SK-N-MC (cell line): ENCODE measurements around the gene SUFU.
"Not testable (repeated sequence)": the region's sequence is repeated elsewhere in the genome, so short reads cannot be mapped to it uniquely, and the experiment has no call there.

Source experiments
- DNase-seq: peaks from one replicate; pipeline ENCODE4 v3.0.0-alpha.2; 2011; ENCODE audit warnings: low read depth, low spot score
- H3K27ac ChIP-seq: fragments of 200-600 bp; sonication (generic); 2 replicates; pipeline ENCODE4 v1.5.1; 2016; ENCODE audit warnings: mixed run types
- H3K36me3 ChIP-seq: fragments of 200-600 bp; sonication (generic); 2 replicates; pipeline ENCODE4 v1.6.1; 2017; ENCODE audit warnings: antibody characterized with exemption, low read length, mixed read lengths; ENCODE audit not compliant: insufficient read depth
- H3K4me3 ChIP-seq: fragments of 200-600 bp; sonication (generic); 2 replicates; pipeline ENCODE4 v1.5.1; 2016
- H3K9ac ChIP-seq: fragments of 200-600 bp; sonication (generic); 2 replicates; pipeline ENCODE4 v1.8.0; 2017; ENCODE audit warnings: mixed run types, mixed read lengths; ENCODE audit not compliant: insufficient read length
- H3K9me3 ChIP-seq: fragments of 200-600 bp; sonication (generic); 2 replicates; pipeline ENCODE4 v1.6.1; 2017; ENCODE audit warnings: low read depth, mild to moderate bottlenecking, antibody characterized with exemption, low read length, moderate library complexity, mixed read lengths
- EZH2 ChIP-seq: fragments of 200-600 bp; sonication (generic); IDR thresholded peaks from one replicate; pipeline ENCODE4 v1.6.1; 2017; ENCODE audit warnings: antibody characterized with exemption
- FOXP2 ChIP-seq: optimal IDR thresholded peaks from 2 replicates; pipeline ENCODE3; 2011; ENCODE audit warnings: mild to moderate bottlenecking, moderate library complexity; ENCODE audit not compliant: insufficient read depth; ENCODE audit errors: extremely low read length, control extremely low read depth
- POLR2AphosphoS5 ChIP-seq: IDR thresholded peaks from 2 replicates; pipeline ENCODE4 v1.6.1; 2012; ENCODE audit warnings: mild to moderate bottlenecking, low read depth, low read length, borderline replicate concordance

The SUFU gene

GRCh38 chr10:102517553-102517952 lies 13.8 kb downstream of the SUFU start:
- H3K4me3 ChIP-seq = no peak overlapping the region
- H3K27ac ChIP-seq = no peak overlapping the region
- no peak for DNase-seq
- H3K9me3 ChIP-seq = no peaks in the 10 kb centered on the region
- no peak overlapping the region for H3K9ac ChIP-seq
- TF ChIP-seq FOXP2 = no peak
- H3K36me3 ChIP-seq = peaks cover 1% of the 10 kb centered on the region; the same call in 1 of the 2 replicates

GRCh38 chr10:102519246-102519825 lies 15.6 kb downstream of the SUFU start:
- Histone ChIP-seq H3K36me3 (no peaks in the 10 kb centered on the region), H3K9ac (no peak overlapping the region)

GRCh38 chr10:102522874-102523249 lies 19.1 kb downstream of the SUFU start:
- no peak overlapping the region for H3K27ac ChIP-seq
- H3K9me3 ChIP-seq = no peaks in the 10 kb centered on the region
- TF ChIP-seq FOXP2 = no peak
- TF ChIP-seq POLR2AphosphoS5 = no peak
- no peak overlapping the region for H3K9ac ChIP-seq
- no peaks in the 10 kb centered on the region for H3K36me3 ChIP-seq
- no peak for DNase-seq
- no peak overlapping the region for H3K4me3 ChIP-seq

More at GRCh38 chr10:102519246-102519825, 15.6 kb downstream of the SUFU start:
- Histone ChIP-seq H3K4me3 (no peak overlapping the region), H3K27ac (no peak overlapping the region), H3K9me3 (no peaks in the 10 kb centered on the region)
- TF ChIP-seq EZH2 = no peak
- TF ChIP-seq FOXP2 = no peak
- no peak for TF ChIP-seq POLR2AphosphoS5
- DNase-seq = no peak

- H3K4me3 ChIP-seq = no peak overlapping the region
- H3K9me3 ChIP-seq = no peaks in the 10 kb centered on the region
- H3K36me3 ChIP-seq = no peaks in the 10 kb centered on the region
- H3K9ac ChIP-seq = no peak overlapping the region
- no peak overlapping the region for H3K27ac ChIP-seq
- TF ChIP-seq EZH2 (no peak), POLR2AphosphoS5 (no peak), FOXP2 (no peak)
- no peak for DNase-seq
Measured at GRCh38 chr10:102523250-102524029, 19.7 kb downstream of the SUFU start.

- H3K9me3 ChIP-seq = no peaks in the 10 kb centered on the region
- H3K27ac ChIP-seq = no peak overlapping the region
- H3K9ac ChIP-seq = no peak overlapping the region
- TF ChIP-seq FOXP2 (no peak), POLR2AphosphoS5 (no peak), EZH2 (no peak)
- no peaks in the 10 kb centered on the region for H3K36me3 ChIP-seq
- DNase-seq = no peak
- no peak overlapping the region for H3K4me3 ChIP-seq
Measured at GRCh38 chr10:102524746-102525145, 21.0 kb downstream of the SUFU start.

- no peaks in the 10 kb centered on the region for H3K9me3 ChIP-seq
- no peaks in the 10 kb centered on the region for H3K36me3 ChIP-seq
- no peak overlapping the region for H3K27ac ChIP-seq
- H3K4me3 ChIP-seq = no peak overlapping the region
- no peak for TF ChIP-seq FOXP2
- no peak for TF ChIP-seq EZH2
- no peak for TF ChIP-seq POLR2AphosphoS5
- no peak overlapping the region for H3K9ac ChIP-seq
- no peak for DNase-seq
Measured at GRCh38 chr10:102527546-102527945, 23.8 kb downstream of the SUFU start.

GRCh38 chr10:102534333-102534732 lies 30.6 kb downstream of the SUFU start:
- H3K9ac ChIP-seq = no peak overlapping the region
- H3K9me3 ChIP-seq = no peaks in the 10 kb centered on the region
- no peak for TF ChIP-seq POLR2AphosphoS5
- no peak for TF ChIP-seq EZH2
- TF ChIP-seq FOXP2 = no peak
- no peaks in the 10 kb centered on the region for H3K36me3 ChIP-seq
- H3K4me3 ChIP-seq = no peak overlapping the region
- DNase-seq = no peak
- H3K27ac ChIP-seq = no peak overlapping the region

GRCh38 chr10:102534966-102535365 lies 31.2 kb downstream of the SUFU start:
- H3K9ac ChIP-seq, H3K36me3 ChIP-seq: not testable (repeated sequence)

More at GRCh38 chr10:102534966-102535365, 31.2 kb downstream of the SUFU start:
- DNase-seq, H3K9me3 ChIP-seq, H3K4me3 ChIP-seq, H3K27ac ChIP-seq: not testable (repeated sequence)
